ENCODE measurements around the gene PNKD.

Gene PNKD

GRCh38 chr2:218280260-218280870 is 10.0 kb downstream of the PNKD start:
- peaks cover 52% of the 10 kb centered on the region for H3K36me3 ChIP-seq (ENCODE audit: control insufficient read depth, insufficient read depth, low read length)
- H3K27me3 ChIP-seq (ENCODE audit: control insufficient read depth, insufficient read depth, low read length): no peaks in the 10 kb centered on the region
- H3K4me1 ChIP-seq (ENCODE audit: control insufficient read depth, insufficient read depth, low read length): peaks cover 39% of the 10 kb centered on the region
- no peak overlapping the region for H3K27ac ChIP-seq (ENCODE audit: low read depth, low read length)
- no peak overlapping the region for H3K9ac ChIP-seq (ENCODE audit: low read length)
- no peak overlapping the region for H3K4me3 ChIP-seq (ENCODE audit: low read length)

GRCh38 chr2:218281449-218281848 is 11.1 kb downstream of the PNKD start:
- peaks cover 49% of the 10 kb centered on the region for H3K4me1 ChIP-seq (ENCODE audit: control insufficient read depth, insufficient read depth, low read length)
- no peak overlapping the region for H3K9ac ChIP-seq (ENCODE audit: low read length)
- H3K4me3 ChIP-seq (ENCODE audit: low read length): no peak overlapping the region
- H3K27me3 ChIP-seq (ENCODE audit: control insufficient read depth, insufficient read depth, low read length): no peaks in the 10 kb centered on the region
- peaks cover 45% of the 10 kb centered on the region for H3K36me3 ChIP-seq (ENCODE audit: control insufficient read depth, insufficient read depth, low read length)
- H3K27ac ChIP-seq (ENCODE audit: low read depth, low read length): peak overlapping the region; percentile 85

- Histone ChIP-seq H3K4me3 (ENCODE audit: low read length) (no peak overlapping the region), H3K36me3 (ENCODE audit: control insufficient read depth, insufficient read depth, low read length) (peaks cover 36% of the 10 kb centered on the region), H3K9ac (ENCODE audit: low read length) (no peak overlapping the region), H3K4me1 (ENCODE audit: control insufficient read depth, insufficient read depth, low read length) (peaks cover 57% of the 10 kb centered on the region), H3K27ac (ENCODE audit: low read depth, low read length) (peak overlapping the region; percentile 85), H3K27me3 (ENCODE audit: control insufficient read depth, insufficient read depth, low read length) (no peaks in the 10 kb centered on the region)
Measured at GRCh38 chr2:218282173-218282991, 12.1 kb downstream of the PNKD start.

- peak overlapping the region; percentile 85 for H3K27ac ChIP-seq (ENCODE audit: low read depth, low read length)
- no peak overlapping the region for H3K9ac ChIP-seq (ENCODE audit: low read length)
- peaks cover 61% of the 10 kb centered on the region for H3K4me1 ChIP-seq (ENCODE audit: control insufficient read depth, insufficient read depth, low read length)
- peak overlapping the region; percentile 27 for H3K4me3 ChIP-seq (ENCODE audit: low read length)
- no peaks in the 10 kb centered on the region for H3K27me3 ChIP-seq (ENCODE audit: control insufficient read depth, insufficient read depth, low read length)
- peaks cover 19% of the 10 kb centered on the region for H3K36me3 ChIP-seq (ENCODE audit: control insufficient read depth, insufficient read depth, low read length)
Measured at GRCh38 chr2:218284106-218284811, 13.9 kb downstream of the PNKD start.

GRCh38 chr2:218285604-218286003 is 15.3 kb downstream of the PNKD start:
- Histone ChIP-seq H3K36me3 (ENCODE audit: control insufficient read depth, insufficient read depth, low read length) (peaks cover 5% of the 10 kb centered on the region), H3K9ac (ENCODE audit: low read length) (peak overlapping the region; percentile 49), H3K4me1 (ENCODE audit: control insufficient read depth, insufficient read depth, low read length) (peaks cover 71% of the 10 kb centered on the region), H3K27me3 (ENCODE audit: control insufficient read depth, insufficient read depth, low read length) (no peaks in the 10 kb centered on the region), H3K4me3 (ENCODE audit: low read length) (peak overlapping the region; percentile 64), H3K27ac (ENCODE audit: low read depth, low read length) (peak overlapping the region; percentile 90)

GRCh38 chr2:218286570-218287459 is 16.5 kb downstream of the PNKD start:
- Histone ChIP-seq H3K4me3 (ENCODE audit: low read length) (peak overlapping the region; percentile 64), H3K4me1 (ENCODE audit: control insufficient read depth, insufficient read depth, low read length) (peaks cover 74% of the 10 kb centered on the region), H3K9ac (ENCODE audit: low read length) (peak overlapping the region; percentile 2), H3K36me3 (ENCODE audit: control insufficient read depth, insufficient read depth, low read length) (no peaks in the 10 kb centered on the region), H3K27me3 (ENCODE audit: control insufficient read depth, insufficient read depth, low read length) (no peaks in the 10 kb centered on the region), H3K27ac (ENCODE audit: low read depth, low read length) (peak overlapping the region; percentile 90)

- peak overlapping the region; percentile 40 for H3K9ac ChIP-seq (ENCODE audit: low read length)
- H3K27me3 ChIP-seq (ENCODE audit: control insufficient read depth, insufficient read depth, low read length): no peaks in the 10 kb centered on the region
- no peaks in the 10 kb centered on the region for H3K36me3 ChIP-seq (ENCODE audit: control insufficient read depth, insufficient read depth, low read length)
- H3K27ac ChIP-seq (ENCODE audit: low read depth, low read length): peak overlapping the region; percentile 96
- peak overlapping the region; percentile 94 for H3K4me3 ChIP-seq (ENCODE audit: low read length)
- peaks cover 51% of the 10 kb centered on the region for H3K4me1 ChIP-seq (ENCODE audit: control insufficient read depth, insufficient read depth, low read length)
Measured at GRCh38 chr2:218289639-218290315, 19.5 kb downstream of the PNKD start.

GRCh38 chr2:218290316-218291261 is 20.3 kb downstream of the PNKD start:
- H3K9ac ChIP-seq (ENCODE audit: low read length): peak overlapping the region; percentile 88
- H3K4me1 ChIP-seq (ENCODE audit: control insufficient read depth, insufficient read depth, low read length): peaks cover 44% of the 10 kb centered on the region

GRCh38 chr2:218291318-218292047 is 21.2 kb downstream of the PNKD start:
- H3K9ac ChIP-seq (ENCODE audit: low read length): peak overlapping the region; percentile 88
- peak overlapping the region; percentile 96 for H3K27ac ChIP-seq (ENCODE audit: low read depth, low read length)
- H3K4me3 ChIP-seq (ENCODE audit: low read length): peak overlapping the region; percentile 94
- H3K36me3 ChIP-seq (ENCODE audit: control insufficient read depth, insufficient read depth, low read length): no peaks in the 10 kb centered on the region
- no peaks in the 10 kb centered on the region for H3K27me3 ChIP-seq (ENCODE audit: control insufficient read depth, insufficient read depth, low read length)
- peaks cover 35% of the 10 kb centered on the region for H3K4me1 ChIP-seq (ENCODE audit: control insufficient read depth, insufficient read depth, low read length)

More at GRCh38 chr2:218290316-218291261, 20.3 kb downstream of the PNKD start:
- H3K4me3 ChIP-seq (ENCODE audit: low read length): peak overlapping the region; percentile 94
- no peaks in the 10 kb centered on the region for H3K36me3 ChIP-seq (ENCODE audit: control insufficient read depth, insufficient read depth, low read length)
- no peaks in the 10 kb centered on the region for H3K27me3 ChIP-seq (ENCODE audit: control insufficient read depth, insufficient read depth, low read length)
- peak overlapping the region; percentile 96 for H3K27ac ChIP-seq (ENCODE audit: low read depth, low read length)
